GM12875 (cell line): ENCODE results near the gene DYNC1H1.

Experiments used
- H3K4me3 ChIP-seq: one replicate; pipeline ENCODE4 v1.5.1; 2011; ENCODE audit warnings: low read depth, low read length, control low read depth
- TF ChIP-seq, protein P1 (sequence below): IDR thresholded peaks from 2 replicates; pipeline ENCODE4 v1.5.1; 2011; ENCODE audit warnings: low read depth, mild to moderate bottlenecking, control low read depth, inconsistent platforms, low read length, moderate library complexity, borderline replicate concordance; ENCODE audit not compliant: insufficient read depth

DYNC1H1 gene

DNA sequence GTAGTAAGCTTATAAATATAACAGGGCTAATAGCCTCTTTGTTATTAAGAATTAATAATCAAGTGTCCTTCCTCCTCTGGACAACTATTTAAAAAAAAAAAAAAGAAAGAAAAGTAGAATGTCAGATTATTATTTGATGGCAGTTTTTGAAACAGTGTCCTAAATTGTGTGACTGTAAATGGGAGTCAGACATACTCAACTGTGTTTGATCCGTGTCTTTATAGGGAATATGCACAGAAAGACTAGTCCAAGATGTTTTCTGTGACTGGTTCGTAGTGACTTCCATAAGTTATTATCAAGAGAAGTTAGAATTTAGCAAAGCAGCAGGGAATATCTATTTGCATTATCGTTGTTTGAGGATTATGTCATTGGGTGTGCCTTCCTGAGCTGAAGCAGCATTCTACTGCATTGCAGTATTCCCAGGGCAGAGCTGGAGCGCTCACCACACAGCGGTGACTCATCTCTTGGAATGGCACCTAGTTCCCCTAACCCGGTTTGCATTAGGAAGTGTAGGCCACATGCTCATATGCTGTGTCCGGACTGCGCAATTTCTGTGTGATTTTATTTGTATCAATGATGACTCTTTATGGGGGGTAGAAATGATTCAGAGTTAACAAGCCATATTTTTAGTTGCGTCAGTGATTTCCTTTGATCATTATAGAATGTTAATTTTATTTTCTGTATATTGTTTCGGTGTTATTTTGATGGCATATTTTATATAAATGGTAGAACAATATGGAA is 7.9 kb downstream of the DYNC1H1 start:
- TF ChIP-seq, protein P1, sequence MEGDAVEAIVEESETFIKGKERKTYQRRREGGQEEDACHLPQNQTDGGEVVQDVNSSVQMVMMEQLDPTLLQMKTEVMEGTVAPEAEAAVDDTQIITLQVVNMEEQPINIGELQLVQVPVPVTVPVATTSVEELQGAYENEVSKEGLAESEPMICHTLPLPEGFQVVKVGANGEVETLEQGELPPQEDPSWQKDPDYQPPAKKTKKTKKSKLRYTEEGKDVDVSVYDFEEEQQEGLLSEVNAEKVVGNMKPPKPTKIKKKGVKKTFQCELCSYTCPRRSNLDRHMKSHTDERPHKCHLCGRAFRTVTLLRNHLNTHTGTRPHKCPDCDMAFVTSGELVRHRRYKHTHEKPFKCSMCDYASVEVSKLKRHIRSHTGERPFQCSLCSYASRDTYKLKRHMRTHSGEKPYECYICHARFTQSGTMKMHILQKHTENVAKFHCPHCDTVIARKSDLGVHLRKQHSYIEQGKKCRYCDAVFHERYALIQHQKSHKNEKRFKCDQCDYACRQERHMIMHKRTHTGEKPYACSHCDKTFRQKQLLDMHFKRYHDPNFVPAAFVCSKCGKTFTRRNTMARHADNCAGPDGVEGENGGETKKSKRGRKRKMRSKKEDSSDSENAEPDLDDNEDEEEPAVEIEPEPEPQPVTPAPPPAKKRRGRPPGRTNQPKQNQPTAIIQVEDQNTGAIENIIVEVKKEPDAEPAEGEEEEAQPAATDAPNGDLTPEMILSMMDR = no peak
- H3K4me3 ChIP-seq = no peak overlapping the region

DNA sequence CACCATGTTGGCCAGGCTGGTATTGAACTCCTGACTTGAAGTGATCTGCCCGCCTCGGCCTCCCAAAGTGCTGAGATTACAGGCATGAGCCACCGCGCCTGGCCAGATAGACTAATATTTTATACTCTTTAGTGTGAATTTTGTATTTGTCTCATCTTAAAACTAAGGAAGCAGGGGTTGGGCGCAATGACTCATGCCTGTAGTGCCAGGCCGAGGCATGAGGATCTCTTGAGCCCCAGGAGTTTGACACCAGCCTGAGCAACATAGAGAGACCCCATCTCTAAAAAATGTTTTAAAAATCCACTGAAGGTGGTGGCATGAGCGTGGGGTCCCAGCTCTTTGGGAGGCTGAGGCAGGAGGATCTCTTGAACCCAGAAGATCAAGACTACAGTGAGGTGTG is 9.0 kb downstream of the DYNC1H1 start:
- TF ChIP-seq, protein P1 = no peak
- H3K4me3 ChIP-seq = no peak overlapping the region

DNA sequence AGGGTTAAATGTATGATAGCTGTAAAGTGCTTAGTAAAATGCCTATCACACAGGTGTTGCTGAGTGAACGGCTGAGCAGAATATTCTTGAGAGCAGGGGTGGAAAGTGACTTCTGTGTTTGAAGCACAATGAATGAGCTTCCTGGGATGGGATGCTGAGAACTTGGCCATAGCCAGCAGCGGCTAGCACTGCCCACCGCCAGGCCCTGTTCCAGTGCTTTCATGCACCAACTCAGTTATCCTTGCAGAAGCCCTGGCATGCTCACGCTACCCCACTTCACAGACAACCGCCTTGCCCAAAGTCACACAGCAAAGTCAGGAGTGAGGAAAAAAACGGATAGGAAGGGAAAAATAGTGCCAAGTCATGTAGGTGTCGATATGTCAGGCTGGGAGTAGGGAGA is 10.9 kb downstream of the DYNC1H1 start:
- no peak overlapping the region for H3K4me3 ChIP-seq
- TF ChIP-seq, protein P1 = no peak

DNA sequence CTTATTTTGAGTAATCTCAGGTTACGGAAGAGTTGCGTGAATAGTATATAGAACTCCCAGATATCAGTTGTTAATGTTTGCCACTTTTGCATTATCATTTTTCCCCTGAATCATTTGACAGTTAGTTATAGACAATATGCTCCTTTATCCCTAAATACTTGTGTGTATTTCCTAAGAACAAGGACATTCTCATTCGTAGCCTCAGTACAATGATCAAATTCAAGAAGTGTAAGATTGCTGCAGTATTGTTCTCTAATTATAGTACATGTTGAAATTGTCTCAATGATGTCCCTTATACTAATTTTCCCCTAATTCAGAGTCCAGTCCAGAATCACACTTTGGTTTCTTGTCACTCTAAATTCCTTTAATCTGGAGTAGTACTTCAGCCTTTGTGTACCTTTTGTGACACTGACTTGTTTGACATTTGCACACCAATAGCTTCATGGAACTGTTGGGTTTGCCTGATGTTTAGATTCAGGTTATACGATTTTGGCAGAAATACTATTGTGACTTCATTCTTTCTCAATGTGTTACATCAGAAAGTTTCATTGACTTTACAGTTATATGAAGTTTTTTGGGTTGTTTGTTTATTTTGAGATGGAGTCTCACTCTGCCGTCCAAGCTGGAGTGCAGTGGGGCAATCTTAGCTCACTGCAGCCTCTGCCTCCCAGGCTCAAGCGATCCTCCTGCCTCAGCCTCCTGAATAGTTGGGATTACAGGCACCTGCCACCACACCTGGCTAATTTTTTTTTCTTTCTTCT is 13.1 kb downstream of the DYNC1H1 start:
- TF ChIP-seq, protein P1 = no peak
- H3K4me3 ChIP-seq = no peak overlapping the region

DNA sequence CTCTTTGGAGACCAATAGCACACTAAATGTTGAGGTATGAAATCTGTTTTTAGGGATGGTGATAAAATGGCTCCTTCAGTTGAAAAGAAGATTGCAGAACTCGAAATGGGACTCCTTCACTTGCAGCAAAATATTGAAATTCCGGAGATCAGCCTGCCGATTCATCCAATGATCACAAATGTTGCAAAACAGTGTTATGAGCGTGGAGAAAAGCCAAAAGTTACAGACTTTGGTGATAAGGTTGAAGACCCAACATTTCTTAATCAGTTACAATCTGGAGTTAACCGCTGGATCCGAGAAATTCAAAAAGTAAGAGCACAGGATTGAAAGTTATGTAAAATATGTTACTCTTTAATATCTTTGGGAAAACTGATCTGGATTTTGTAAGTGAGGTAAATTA is 15.3 kb downstream of the DYNC1H1 start:
- H3K4me3 ChIP-seq = no peak overlapping the region
- TF ChIP-seq, protein P1 = no peak

DNA sequence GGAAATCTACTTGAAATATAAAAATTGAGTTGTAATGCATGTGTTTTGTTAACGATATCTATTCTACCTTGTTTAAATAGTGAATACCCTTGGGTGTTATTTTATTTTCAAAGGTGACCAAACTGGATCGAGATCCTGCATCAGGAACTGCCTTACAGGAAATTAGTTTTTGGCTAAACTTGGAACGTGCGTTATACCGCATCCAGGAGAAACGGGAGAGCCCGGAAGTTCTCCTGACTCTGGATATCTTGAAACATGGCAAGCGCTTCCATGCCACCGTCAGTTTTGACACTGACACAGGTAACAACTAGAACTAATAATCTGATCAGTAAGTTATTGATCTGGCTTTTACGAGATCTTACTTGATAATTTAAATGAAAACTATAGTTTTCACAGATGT is 15.9 kb downstream of the DYNC1H1 start:
- no peak overlapping the region for H3K4me3 ChIP-seq
- TF ChIP-seq, protein P1 = no peak

DNA sequence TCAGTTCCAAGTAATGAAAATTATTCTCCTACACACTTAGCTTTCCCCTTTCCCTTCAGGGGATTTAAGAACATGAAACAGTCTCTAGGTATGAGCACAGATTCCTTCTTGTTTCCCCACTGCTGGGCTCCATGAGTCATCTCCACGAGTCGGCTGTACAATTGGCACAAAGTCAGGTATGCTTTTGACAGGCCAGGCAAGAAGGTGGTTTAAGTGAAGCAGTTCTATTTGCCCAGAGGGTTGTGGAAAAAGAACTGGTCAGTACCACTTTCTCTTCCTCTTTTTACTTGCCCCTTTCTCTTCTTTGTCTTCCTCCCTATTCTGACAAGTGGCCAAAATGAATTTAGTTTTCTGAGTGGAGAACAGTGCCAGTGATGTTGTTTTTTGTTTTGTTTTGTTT is 16.3 kb downstream of the DYNC1H1 start:
- no peak overlapping the region for H3K4me3 ChIP-seq
- TF ChIP-seq, protein P1 = no peak
